ENCODE results near the gene SNX10. TPM values are rescaled to one million over a fixed set of nuclear protein-coding genes. Genes with fewer than 3 reads are reported as not detected.

Gene SNX10
- total RNA-seq, 1 donor from 2014 or later, result 5.2 TPM

- H3K27ac ChIP-seq, result peak overlapping the region; percentile 38
- intact Hi-C loops (cut with DNase I), result no loop called here
- peaks cover 6% of the 10 kb centered on the region for H3K4me1 ChIP-seq
These were observed 15.6 kb downstream of the SNX10 start for GRCh38 chr7:26307226-26307625.

GRCh38 chr7:26307791-26308190 lies 16.1 kb downstream of the SNX10 start:
- intact Hi-C loops (cut with DNase I), result no loop called here
- TF ChIP-seq CTCF (IDR thresholded peaks at IDR 0.05) (no peak), POLR2AphosphoS5 (IDR thresholded peaks at IDR 0.05; ENCODE audit: insufficient read depth in 1 of 2, low read depth in 1 of 2) (no peak), POLR2A (IDR thresholded peaks at IDR 0.05) (no peak)
- H3K9me3 ChIP-seq, result no peaks in the 10 kb centered on the region
- peak overlapping the region; percentile 38 for H3K27ac ChIP-seq
- peaks cover 6% of the 10 kb centered on the region for H3K4me1 ChIP-seq
- DNase-seq (ENCODE audit: extremely low spot score in 2 of 2), result no peak
- H3K4me3 ChIP-seq, result no peak overlapping the region
- no peaks in the 10 kb centered on the region for H3K36me3 ChIP-seq
- no peaks in the 10 kb centered on the region for H3K27me3 ChIP-seq

More at GRCh38 chr7:26307226-26307625, 15.6 kb downstream of the SNX10 start:
- Histone ChIP-seq H3K9me3 (no peaks in the 10 kb centered on the region), H3K4me3 (no peak overlapping the region), H3K27me3 (no peaks in the 10 kb centered on the region), H3K36me3 (no peaks in the 10 kb centered on the region)
- no peak for DNase-seq (ENCODE audit: extremely low spot score in 2 of 2)
- TF ChIP-seq POLR2A (IDR thresholded peaks at IDR 0.05) (no peak), CTCF (IDR thresholded peaks at IDR 0.05) (no peak)

- DNase-seq (ENCODE audit: extremely low spot score in 2 of 2), result no peak
- H3K9me3 ChIP-seq, result no peaks in the 10 kb centered on the region
- H3K4me3 ChIP-seq, result no peak overlapping the region
- intact Hi-C loops (cut with DNase I), result no loop called here
- H3K4me1 ChIP-seq, result peaks cover 6% of the 10 kb centered on the region
- H3K36me3 ChIP-seq, result no peaks in the 10 kb centered on the region
- H3K27me3 ChIP-seq, result no peaks in the 10 kb centered on the region
- no peak for TF ChIP-seq CTCF (IDR thresholded peaks at IDR 0.05)
- TF ChIP-seq POLR2AphosphoS5 (IDR thresholded peaks at IDR 0.05; ENCODE audit: insufficient read depth in 1 of 2, low read depth in 1 of 2), result no peak
- no peak for TF ChIP-seq POLR2A (IDR thresholded peaks at IDR 0.05)
- H3K27ac ChIP-seq, result no peak overlapping the region
These were observed 16.9 kb downstream of the SNX10 start for GRCh38 chr7:26308551-26308950.

- H3K36me3 ChIP-seq, result no peaks in the 10 kb centered on the region
- H3K4me1 ChIP-seq, result peaks cover 6% of the 10 kb centered on the region
- no peaks in the 10 kb centered on the region for H3K9me3 ChIP-seq
- no peaks in the 10 kb centered on the region for H3K27me3 ChIP-seq
- H3K27ac ChIP-seq, result no peak overlapping the region
- DNase-seq (ENCODE audit: extremely low spot score in 2 of 2), result no peak
- no peak for TF ChIP-seq POLR2AphosphoS5 (IDR thresholded peaks at IDR 0.05; ENCODE audit: insufficient read depth in 1 of 2, low read depth in 1 of 2)
- TF ChIP-seq POLR2A (IDR thresholded peaks at IDR 0.05), result no peak
- no peak for TF ChIP-seq CTCF (IDR thresholded peaks at IDR 0.05)
- H3K4me3 ChIP-seq, result no peak overlapping the region
- intact Hi-C loops (cut with DNase I), result no loop called here
These were observed 17.4 kb downstream of the SNX10 start for GRCh38 chr7:26309089-26309488.

GRCh38 chr7:26311798-26312197 lies 20.1 kb downstream of the SNX10 start:
- no peak for DNase-seq (ENCODE audit: extremely low spot score in 2 of 2)
- H3K4me3 ChIP-seq, result no peak overlapping the region
- H3K27ac ChIP-seq, result no peak overlapping the region
- intact Hi-C loops (cut with DNase I), result no loop called here
- H3K36me3 ChIP-seq, result no peaks in the 10 kb centered on the region
- peaks cover 6% of the 10 kb centered on the region for H3K4me1 ChIP-seq
- TF ChIP-seq POLR2A (IDR thresholded peaks at IDR 0.05) (no peak), POLR2AphosphoS5 (IDR thresholded peaks at IDR 0.05; ENCODE audit: insufficient read depth in 1 of 2, low read depth in 1 of 2) (no peak), CTCF (IDR thresholded peaks at IDR 0.05) (no peak)
- H3K27me3 ChIP-seq, result no peaks in the 10 kb centered on the region
- H3K9me3 ChIP-seq, result no peaks in the 10 kb centered on the region
